CD4-positive, alpha-beta T cell treated with Interleukin-4 for 1 hour (primary cell): ENCODE data around the gene DDX60.
"Not testable (repeated sequence)": the region's sequence is repeated elsewhere in the genome, so short reads cannot be mapped to it uniquely, and the experiment has no call there.

Experiments
- DNase-seq, 2 donors: peaks; one replicate each; pipeline ENCODE4 v3.0.0-alpha.2; 2020 to 2022

The DDX60 gene

DNA sequence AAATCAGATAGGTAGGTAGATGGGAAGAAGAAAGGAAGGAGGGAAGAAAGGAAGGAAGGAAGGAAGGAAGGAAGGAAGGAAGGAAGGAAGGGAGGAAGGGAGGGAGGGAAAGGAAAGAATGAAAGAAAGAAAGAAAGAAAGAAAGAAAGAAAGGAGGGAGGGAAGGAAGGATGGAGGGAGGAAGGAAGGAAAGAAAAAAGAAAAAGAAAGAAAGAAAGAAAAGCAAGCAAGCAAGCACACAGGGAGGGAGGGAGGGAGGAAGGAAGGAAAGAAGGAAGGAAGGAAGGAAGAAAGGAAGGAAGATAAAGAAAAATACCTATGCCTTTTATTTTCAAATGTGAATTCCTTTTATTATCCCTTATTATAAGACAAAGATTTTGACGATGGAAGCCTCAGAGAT, 32.7 kb downstream of the DDX60 start:
- DNase-seq = not testable (repeated sequence)

DNA sequence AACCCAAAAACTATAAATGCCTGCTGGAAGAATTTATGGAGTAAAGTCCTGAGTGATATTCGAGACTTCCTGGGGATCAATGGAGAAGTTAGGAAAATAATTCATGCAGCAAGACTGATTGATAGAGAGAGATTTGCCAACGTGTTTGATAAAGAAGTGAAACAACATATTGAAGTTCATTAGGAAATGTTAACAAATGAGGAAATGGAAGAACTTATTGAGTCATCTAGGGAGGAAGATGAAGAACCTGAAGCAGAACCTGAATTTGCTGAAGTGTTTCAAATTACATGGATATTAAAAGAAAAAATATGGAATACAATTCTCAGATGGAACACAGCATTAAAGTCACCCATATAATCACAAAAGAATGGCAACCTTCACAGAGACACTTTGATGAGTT, 39.0 kb downstream of the DDX60 start:
- no peak for DNase-seq

DNA sequence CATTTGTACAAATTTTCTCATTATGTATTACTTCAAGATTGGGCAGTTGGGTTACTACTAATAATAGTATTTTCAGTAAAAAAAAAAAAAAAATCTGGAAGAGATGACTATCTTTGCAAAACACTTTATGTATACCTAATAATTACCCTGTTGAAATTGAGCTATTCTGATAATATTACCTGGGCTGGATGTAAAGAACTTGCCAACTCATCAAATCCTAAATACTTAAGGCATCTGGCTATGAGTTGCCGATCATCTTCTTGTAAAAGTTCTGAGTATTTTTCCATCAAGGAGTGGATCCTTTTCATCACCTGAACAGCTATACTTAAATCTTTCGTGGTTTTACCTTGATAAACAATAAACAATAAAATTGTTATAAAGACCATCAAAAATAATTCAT, 42.7 kb downstream of the DDX60 start:
- no peak for DNase-seq

DNA sequence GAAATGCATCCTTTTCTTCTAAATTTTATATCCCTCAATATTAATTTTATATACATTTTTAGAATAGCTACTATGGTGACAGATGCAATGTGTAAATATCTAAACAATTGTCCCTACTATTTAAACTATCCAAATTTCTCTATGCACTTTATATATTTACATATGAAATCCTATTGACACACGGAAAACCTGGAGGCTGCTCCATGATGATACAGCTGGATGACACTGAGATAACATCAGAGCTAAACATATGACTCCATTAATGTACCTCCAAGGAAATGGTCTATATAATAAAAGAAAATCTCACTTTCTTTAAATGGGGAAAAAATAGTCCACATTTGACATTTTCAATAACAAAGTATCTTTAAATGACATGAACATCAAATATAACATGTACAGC, 43.7 kb downstream of the DDX60 start:
- DNase-seq = no peak

DNA sequence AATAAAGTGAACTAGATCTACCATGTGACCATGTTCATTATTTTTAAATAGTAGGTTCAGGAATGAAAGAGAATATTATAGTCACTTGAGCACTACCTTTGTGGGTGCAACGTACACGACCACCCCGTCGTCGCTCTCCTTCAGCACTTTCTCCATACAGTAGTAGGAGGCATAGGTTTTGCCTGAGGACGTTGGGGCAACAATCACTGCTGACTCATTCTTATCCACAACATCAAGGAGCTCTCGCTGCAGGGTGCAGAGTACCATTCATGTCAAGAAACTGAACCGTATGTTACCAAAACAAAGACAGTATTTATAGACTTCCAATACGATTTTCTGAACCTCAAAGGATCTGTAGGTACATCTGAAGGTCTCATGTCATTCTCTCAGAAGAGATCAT, 44.7 kb downstream of the DDX60 start:
- no peak for DNase-seq

DNA sequence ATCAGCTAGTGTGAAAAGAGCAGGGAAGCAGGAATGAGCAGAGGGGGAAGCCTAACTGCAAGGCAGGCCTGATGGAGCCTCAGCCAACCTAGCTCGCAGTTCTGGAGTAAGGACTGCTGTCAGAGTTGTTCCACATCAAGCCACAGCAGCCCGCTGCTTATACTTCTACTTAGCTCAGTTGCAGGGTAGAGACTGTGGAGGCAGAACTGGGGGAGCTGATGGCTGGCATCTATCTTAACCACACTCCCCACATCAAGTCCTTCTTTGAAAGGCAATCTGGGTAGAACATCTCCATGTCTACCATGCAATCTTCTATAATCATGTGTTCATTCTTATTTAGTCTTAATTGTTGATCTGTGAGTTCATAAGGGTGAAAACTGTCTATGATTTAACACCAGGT, 46.1 kb downstream of the DDX60 start:
- DNase-seq = no peak

DNA sequence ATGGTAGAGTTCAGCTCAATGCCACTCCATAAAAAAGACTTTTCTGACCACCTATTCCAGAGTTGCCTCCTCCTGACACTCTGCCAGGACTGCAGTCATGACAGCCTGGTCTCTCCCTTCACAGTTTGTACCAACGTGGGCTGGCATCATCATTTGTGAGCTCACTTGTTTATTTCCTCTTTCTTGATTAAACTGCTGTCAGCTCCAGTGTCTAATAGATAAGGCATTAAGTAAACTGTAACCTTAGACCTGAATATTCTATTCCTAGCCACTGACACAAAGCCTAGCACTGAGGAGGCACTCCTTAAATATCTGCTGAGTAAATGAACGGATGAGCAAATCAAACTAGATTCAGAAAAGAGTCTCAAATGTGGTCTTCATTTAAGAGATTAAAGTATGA, 48.7 kb downstream of the DDX60 start:
- DNase-seq = no peak

DNA sequence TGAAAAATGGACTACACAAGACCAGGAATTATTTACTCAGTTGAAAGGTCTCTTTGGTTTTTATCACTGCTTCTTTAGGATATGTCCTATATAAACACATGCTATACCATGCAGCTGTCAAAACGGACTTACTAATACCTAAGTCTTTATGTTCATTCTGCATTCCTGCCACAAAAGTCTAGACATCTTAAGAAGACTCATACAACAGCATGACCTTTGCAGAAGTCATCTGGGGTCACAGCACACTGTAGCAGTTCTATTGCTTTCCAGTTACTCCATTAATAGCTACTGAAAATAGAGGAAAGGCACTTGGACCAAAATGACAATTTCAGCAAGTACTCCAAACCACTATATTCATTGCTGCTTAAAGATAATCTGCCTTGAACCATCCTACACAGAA, 53.2 kb downstream of the DDX60 start:
- DNase-seq = no peak

DNA sequence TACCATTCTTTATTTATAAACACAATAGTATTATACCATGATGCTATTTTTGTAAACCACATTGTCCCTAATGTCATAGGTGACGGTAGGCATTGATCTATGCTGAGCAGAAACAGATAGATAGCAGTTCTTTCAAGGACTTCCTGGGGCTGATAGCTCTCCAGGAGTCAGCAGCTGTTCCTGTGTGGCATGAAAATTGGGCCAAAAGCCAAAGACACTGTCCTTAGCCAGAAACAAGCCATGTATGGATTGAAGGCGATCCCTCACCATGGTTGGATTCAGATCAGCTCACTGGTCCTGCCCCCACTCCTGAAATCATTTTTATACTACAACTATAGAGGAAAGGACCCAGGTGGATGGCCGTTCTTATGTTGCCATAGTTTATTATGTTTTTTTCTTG, 53.6 kb downstream of the DDX60 start:
- no peak for DNase-seq

DNA sequence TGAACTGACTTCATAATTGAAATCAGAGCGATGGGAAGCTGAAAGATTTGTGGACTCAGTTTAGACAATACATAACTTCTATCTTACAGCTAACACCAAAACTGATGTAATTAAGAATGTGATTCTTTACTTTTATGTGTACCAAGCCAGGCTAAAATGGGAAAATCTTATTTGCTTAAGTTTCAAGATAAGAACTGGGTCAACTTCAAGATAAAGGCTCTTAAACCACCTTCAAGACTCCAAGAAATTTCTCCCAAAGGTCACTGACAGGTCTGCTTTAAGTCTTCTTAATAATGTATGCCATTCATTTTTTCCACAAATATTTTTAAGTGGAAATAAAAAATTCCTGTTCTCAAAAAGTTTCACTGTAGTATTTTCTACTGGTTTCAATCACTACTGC, 55.5 kb downstream of the DDX60 start:
- DNase-seq = no peak

DNA sequence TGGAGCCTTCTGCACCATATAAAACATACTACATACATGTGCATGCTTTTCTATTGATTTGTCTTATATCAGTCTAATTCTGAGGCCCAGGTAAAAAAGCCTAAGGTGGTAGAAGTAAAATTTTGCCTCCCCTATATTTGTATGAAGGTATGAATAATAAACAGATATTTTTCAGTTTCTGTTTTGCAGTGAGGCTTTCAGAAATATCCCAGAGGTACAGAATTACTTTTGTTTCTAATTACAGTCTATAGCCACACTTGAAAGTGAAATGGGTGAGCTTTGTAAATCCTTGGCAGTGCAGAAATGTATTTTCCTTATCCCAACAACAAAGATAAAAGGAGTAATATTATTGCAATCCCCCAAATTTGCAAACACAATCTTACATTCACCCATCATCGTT, 59.5 kb downstream of the DDX60 start:
- no peak for DNase-seq

DNA sequence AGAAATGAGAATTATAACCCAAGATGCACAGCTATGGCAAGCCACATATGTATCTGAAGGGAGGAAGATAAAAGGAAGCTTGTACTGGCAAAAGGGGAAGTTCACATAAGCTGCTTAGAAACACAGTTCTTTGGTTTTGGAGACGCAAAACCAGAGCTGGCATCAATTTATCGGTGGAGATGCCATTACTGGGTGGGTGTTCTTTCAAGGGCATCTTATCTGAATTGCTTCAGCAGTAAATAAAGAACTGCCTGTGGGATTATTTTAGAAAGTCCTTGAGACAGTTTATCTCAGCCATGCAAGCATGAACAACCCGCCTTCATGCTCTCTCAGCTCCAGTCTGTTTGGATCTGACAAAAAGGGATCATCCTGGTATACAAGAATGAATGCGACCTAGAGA, 60.8 kb downstream of the DDX60 start:
- no peak for DNase-seq

DNA sequence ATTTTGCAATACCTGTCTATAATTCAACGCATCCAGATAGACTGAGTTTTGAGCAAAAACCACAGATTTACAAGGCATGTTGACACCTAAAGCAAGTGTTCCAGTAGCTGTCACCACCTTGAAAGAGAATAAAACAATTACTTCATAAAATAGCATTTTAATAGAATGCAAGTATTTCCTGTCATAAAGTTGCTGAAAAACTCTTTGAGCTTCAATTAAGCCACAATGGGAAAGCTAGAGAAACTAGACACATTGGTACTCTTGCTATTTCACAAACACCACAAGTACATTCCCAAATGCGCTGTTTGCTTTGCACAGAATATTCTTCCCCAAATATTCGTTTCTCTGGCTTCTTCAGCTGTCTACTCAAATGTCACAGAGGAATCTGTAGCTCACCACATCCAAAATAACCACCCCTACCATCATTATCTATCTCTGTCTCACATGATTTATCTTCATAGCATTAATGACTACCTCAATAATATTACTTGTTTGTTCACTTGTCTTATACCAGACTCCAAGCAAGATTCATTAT, 70.3 kb downstream of the DDX60 start:
- no peak for DNase-seq

DNA sequence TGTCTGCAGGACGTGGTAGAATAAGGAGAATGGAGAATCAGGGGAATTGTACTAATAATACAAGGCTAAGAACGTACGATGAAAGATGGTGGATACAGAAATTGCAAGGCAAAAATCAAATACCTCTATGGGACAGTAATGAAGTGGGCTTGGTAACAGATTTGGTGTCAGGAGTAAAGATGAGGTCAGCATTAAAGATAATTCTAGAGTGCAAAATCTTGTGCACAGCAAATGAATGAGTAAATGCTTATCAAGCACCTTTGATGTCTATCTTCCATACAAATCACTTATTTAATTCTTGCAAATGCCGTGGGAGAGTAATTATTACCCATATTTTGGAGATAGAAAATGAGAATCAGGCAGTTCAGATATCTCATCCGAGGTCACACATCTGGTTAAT, 70.9 kb downstream of the DDX60 start:
- no peak for DNase-seq

DNA sequence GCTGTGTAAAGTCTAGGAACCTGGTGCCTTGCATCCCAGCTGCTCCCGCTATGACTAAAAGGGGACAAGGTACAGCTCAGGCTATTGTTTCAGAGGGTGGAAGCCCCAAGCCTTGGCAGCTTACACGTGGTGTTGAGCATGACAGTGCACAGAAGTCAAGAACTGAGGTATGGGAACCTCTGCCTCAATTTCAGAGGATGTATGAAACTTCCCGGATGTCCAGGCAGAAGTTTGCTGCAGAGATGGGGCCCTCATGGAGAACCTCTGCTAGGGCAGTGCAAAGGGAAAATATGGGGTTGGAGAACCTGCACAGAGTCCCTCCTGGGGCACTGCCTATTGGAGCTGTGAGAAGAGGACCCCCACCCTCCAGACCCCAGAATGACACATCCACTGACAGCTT, 76.6 kb downstream of the DDX60 start:
- no peak for DNase-seq

DNA sequence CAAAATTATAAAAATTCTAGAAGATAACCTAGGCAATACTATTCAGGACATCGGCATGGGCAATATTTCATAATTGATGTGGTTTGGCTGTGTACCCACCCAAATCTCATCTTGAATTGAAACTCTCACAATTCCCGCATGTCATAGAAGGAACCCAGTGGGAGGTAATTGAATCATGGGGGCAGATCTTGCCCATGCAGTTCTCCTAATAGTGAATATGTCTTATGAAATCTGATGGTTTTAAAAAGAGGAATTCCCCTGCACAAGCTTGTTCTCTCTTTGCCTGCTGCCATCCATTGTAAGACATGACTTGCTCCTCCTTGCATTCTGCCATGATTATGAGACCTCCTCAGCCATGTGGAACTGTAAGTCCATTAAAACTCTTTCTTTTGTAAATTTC, 77.7 kb downstream of the DDX60 start:
- no peak for DNase-seq

DNA sequence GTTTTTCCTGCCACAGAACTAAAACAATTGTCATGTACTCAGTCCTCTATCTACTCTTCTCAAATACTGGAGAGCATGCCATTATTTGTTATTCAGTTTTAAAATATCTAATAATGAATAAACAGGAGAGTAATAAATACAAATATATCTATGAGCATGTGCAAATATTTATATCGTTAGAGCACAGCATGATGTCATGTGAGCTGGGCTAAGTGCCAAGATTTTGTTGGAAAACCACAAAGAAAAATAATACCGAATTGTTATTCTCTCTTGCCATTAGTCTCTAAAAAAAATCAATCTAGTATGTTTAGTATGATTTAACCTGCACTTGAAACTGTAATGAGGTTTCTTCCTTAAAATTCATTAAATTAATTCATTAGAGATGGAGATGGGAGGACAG, 97.3 kb downstream of the DDX60 start:
- no peak for DNase-seq

DNA sequence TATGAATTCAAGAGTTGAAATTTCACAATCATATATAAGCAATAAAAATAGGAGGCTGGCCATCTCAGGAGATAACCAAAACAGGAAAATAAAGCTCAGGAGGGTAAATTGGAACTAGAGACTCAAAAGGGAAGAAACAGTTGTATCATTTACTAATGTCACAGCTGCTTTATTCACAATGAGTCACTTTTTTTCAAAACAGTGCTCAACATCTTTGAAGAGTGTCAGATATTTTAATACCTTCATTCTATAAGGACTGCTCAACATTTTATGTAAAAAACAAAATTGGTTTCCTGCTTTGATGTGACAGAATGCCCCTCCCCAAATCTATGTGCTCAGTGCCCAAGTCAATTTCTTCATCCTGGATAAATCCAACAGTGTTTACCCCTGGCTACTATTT, 97.7 kb downstream of the DDX60 start:
- no peak for DNase-seq

DNA sequence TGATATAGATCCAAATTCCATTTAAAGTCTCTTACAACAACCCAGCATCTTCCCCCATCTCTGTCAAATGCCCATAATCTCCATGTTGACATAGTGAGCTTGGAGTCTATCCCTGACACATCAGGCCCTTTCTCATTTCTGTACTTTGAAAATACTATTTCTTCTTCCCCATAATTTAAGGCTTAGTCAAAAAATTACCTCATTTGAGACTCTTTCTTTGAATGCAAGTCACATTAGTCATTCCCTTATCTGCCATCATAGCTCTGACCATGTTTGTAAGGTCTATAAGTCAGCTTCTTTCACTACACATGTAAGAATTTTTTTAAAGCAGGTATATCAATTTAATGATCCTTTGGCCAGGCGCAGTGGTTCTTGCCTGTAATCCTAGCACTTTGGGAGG, 99.9 kb downstream of the DDX60 start:
- no peak for DNase-seq

DNA sequence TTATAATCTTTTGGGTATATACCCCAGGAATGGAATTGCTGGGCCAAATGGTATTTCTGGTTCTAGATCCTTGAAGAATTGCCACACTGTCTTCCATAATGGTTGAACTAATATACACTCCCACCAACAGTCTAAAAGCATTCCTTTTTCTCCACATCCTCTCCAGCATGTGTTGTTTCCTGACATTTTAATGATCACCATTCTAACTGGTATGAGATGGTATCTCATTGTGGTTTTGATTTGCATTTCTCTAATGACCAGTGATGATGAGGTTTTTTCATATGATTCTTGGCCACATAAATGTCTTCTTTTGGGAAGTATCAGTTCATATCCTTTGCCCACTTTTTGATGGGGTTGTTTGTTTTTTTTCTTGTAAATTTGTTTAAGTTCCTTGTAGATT, 105.0 kb downstream of the DDX60 start:
- DNase-seq = not testable (repeated sequence)

DNA sequence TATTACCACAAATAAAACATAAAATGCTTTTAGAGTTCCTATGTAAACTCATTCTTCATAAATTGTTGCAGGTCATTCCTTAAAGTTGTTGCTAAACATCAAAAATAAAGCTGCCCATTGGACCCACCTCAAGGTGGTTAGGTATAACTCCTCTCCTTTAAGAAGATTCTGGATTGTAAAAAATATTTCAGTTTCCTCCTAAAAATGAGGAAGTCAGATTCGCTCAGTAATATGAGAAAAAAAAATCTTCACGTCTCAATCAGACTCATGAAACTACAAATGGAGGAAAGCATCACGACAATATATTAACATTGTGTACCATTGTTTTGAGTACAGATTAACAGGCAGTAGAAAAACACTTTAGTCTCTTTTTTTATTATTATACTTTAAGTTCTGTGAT, 105.9 kb downstream of the DDX60 start:
- no peak for DNase-seq

DNA sequence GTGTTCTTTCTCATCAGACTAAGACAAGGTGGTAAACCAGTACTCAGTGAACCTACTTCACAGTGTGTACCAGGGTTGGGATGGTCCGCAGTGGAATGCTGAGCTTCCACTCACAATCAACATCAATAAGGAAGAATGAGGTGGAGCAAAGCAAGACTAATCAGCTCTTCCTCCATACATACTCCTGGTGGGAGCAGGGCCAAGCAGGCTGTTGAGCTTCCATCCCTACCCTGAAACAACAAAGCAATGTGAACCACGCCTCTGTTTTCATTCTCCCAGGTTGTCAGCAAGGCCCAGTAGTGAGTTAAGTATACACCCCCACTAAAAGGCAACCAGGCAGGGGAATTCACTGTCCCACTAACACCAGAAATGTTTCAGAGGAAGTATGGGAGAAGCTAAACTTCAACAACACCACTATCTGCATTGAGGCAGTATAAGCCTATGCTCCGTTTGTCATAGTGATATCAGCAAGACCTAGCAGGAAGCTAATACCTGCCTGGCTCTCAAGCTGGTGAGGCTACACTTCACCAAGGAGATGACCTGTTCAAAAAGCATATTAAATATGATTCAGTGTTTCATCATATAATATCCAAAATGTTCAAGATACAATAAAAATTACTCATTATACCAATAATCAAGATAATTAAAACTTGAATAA, 109.5 kb downstream of the DDX60 start:
- DNase-seq = no peak

DNA sequence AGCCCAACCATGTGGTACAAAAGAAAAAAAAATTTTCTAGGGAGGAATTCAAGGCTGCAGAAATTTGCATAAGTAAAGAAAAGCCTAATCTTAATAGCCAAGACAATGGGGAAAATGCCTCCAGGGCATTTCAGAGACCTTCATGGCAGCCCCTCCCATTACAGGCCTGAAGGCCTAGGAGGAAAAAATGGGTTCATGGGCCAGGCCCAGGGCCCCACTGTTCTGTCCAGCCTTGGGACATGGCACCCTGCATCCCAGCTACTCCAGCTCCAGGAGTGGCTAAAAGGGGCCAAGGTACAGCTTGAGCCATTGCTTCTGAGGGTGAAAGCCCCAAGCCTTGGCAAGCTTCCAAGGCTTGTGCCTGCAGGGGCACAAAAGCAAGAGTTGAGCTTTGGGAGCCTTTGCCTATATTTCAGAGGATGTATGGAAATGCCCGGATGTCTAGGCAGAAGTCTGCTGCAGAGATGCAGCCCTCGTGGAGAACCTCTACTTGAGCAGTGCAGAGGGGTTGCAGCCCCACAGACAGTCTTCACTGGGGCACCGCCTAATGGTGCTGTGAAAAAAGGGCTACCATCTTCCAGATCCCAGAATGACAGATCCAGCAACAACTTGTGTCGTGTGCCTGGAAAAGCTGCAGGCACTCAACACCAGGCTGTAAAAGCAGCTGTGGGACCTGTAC, 115.2 kb downstream of the DDX60 start:
- DNase-seq = no peak

DNA sequence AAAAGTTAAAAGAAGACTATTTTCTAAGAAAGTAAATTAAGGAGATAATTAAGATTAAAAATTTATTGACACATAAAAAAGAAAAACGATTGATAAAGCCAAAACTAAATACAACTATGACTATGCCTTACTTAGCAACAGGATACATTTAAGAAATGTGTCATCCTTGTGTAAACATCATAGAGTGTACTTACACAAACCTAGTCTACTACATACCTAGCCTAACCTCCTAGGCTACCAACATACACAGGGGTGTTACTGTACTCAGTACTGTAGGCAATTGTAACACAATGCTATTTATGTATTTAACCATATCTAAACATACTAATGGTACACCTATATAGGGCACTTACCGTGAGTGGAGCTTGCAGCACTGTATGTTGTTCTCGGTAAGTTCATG, 117.9 kb downstream of the DDX60 start:
- DNase-seq = no peak
